Spleen (tissue), 11 donors: Measurements from ENCODE around the gene MRC2. TPM values are rescaled to one million over a fixed set of nuclear protein-coding genes. Genes with fewer than 3 reads are reported as not detected.

Experiments used
- DNase-seq: peaks from one replicate; pipeline ENCODE4 v3.0.0-alpha.2; 2020
- H3K27ac ChIP-seq, 8 donors: fragments of 200-600 bp; sonication (generic) in 7 of 8; 1 replicate in 4 of 8; 2 replicates in 4 of 8; pipeline versions ENCODE4 v1.5.0 to v1.8.0; 2016 to 2021; ENCODE audit warnings: inconsistent platforms in 4 of 8, mild to moderate bottlenecking in 4 of 8, moderate library complexity in 1 of 8
- H3K27me3 ChIP-seq, 7 donors: fragments of 200-600 bp; sonication (generic) in 6 of 7; replicated peaks in 1 of 7; 1 replicate in 4 of 7; 2 replicates in 3 of 7; pipeline versions ENCODE4 v1.5.0 to v1.8.0; 2016 to 2021; ENCODE audit warnings: inconsistent platforms in 3 of 7, mild to moderate bottlenecking in 1 of 7
- H3K36me3 ChIP-seq, 6 donors: fragments of 200-600 bp; sonication (generic) in 5 of 6; 1 replicate in 4 of 6; 2 replicates in 2 of 6; pipeline versions ENCODE4 v1.5.0 to v1.8.0; 2016 to 2021; ENCODE audit warnings: inconsistent platforms in 2 of 6
- H3K4me1 ChIP-seq, 6 donors: fragments of 200-600 bp; sonication (generic) in 5 of 6; 1 replicate in 3 of 6; 2 replicates in 3 of 6; pipeline versions ENCODE4 v1.5.0 to v1.8.0; 2016 to 2021; ENCODE audit warnings: inconsistent platforms in 3 of 6
- H3K4me3 ChIP-seq, 8 donors: fragments of 200-600 bp; sonication (generic) in 7 of 8; 1 replicate in 4 of 8; 2 replicates in 4 of 8; pipeline versions ENCODE4 v1.5.0 to v1.8.0; 2016 to 2021; ENCODE audit warnings: inconsistent platforms in 4 of 8, mild to moderate bottlenecking in 4 of 8, moderate library complexity in 2 of 8
- H3K9me3 ChIP-seq, 8 donors: fragments of 200-600 bp; sonication (generic) in 7 of 8; 1 replicate in 4 of 8; 2 replicates in 4 of 8; pipeline versions ENCODE4 v1.5.0 to v1.8.0; 2016 to 2021; ENCODE audit warnings: inconsistent platforms in 4 of 8
- CTCF ChIP-seq, 11 experiments: fragments of 200-600 bp in 7 of 11; fragments of 450-650 bp in 4 of 11; sonication (generic) in 4 of 11; IDR thresholded peaks in 8 of 11; conservative IDR thresholded peaks in 3 of 11; 1 replicate in 7 of 11; 2 replicates in 4 of 11; pipeline versions ENCODE4 v1.4.0 to v1.8.0; 2016 to 2021; ENCODE audit warnings: antibody characterized with exemption in 11 of 11, inconsistent platforms in 4 of 11, mild to moderate bottlenecking in 1 of 11
- POLR2A ChIP-seq, 3 donors: fragments of 450-650 bp; IDR thresholded peaks; one replicate each; pipeline ENCODE4 v1.5.1; 2017; ENCODE audit warnings: antibody characterized with exemption in 3 of 3, mild to moderate bottlenecking in 1 of 3
- POLR2AphosphoS5 ChIP-seq, 3 donors: sonication (generic); formaldehyde crosslinking; IDR thresholded peaks; one replicate each; pipeline ENCODE4 v1.5.1; 2017; ENCODE audit warnings: antibody characterized with exemption in 3 of 3
- WGBS, 5 donors: extraction: QIAGEN DNeasy Blood & Tissue Kit in 3 of 5; methylation state at CpG; one replicate each; pipeline versions ENCODE4 v1.1.5 to v1.1.7; 2013 to 2018; 5-methylcytosine and 5-hydroxymethylcytosine counted together
- intact Hi-C: fragments of 100-400 bp; cut with DNase I; formaldehyde crosslinking; loops from one replicate; pipeline ENCODE4 v1.15.0; 2023; ENCODE audit warnings: low total_unique reads
- polyA plus RNA-seq, 3 donors: library from polyadenylated mRNA; stranded (reverse); fragments of 200-250 nt; gene quantifications; one replicate each; pipeline ENCODE4 v1.2.1, GENCODE V29; 2013
- total RNA-seq, 7 donors: library from RNA; depleted of rRNA in 3 of 7; stranded (reverse); fragments of >200 nt in 3 of 7; fragmentation: NEBNext Ultra II Directional in 4 of 7; extraction: Animal tissue kit (Norgen Biotek cat#: 25700) in 4 of 7; gene quantifications; one replicate each; pipeline versions ENCODE4 v1.1.0 to v1.2.1, GENCODE V29; 2016 to 2021
- donor health status: healthy with polysubstance abuse.
- donor health status: DM: no; HTN: no; CAD: no; lungs with moderate emphysema.
- donor health status: DM: no; HTN: no; CAD: no.
- donor health status: Bipolar disorder and iron deficiency.
- donor health status: healthy.
- donor health status: DM: no; HTN: no; CAD: no.
- donor health status: DM: yes; HTN: yes; CAD: no.

Gene MRC2
- total and polyA plus RNA-seq, 10 donors = 4.5 to 75.1 (median 38.7) TPM

- DNase-seq = no peak
- no peaks in the 10 kb centered on the region for H3K27me3 ChIP-seq
- H3K27ac ChIP-seq = no peak overlapping the region
- intact Hi-C loops = no loop called here
- no peaks in the 10 kb centered on the region for H3K4me1 ChIP-seq
- H3K4me3 ChIP-seq = no peak overlapping the region
- 90 to 97% (median 93%) methylated on average over 29 to 37 of the region's 37 CpGs for WGBS, 5 donors
- peaks cover 0 to 49% (median 0%) of the 10 kb centered on the region in 6 donors for H3K36me3 ChIP-seq
- no peaks in the 10 kb centered on the region for H3K9me3 ChIP-seq
- TF ChIP-seq POLR2A (IDR thresholded peaks at IDR 0.05) (no peak), CTCF (IDR thresholded peaks at IDR 0.05 in 8 of 11, conservative IDR thresholded peaks at IDR 0.05 in 3 of 11) (no peak), POLR2AphosphoS5 (IDR thresholded peaks at IDR 0.05) (no peak)
Measured at GRCh38 chr17:62679866-62680377, 52.5 kb downstream of the MRC2 start.

- Histone ChIP-seq H3K4me3 (no peak overlapping the region), H3K36me3 (peaks cover 0 to 45% (median 0%) of the 10 kb centered on the region in 6 donors), H3K4me1 (no peaks in the 10 kb centered on the region), H3K27me3 (no peaks in the 10 kb centered on the region), H3K27ac (no peak overlapping the region), H3K9me3 (no peaks in the 10 kb centered on the region)
- TF ChIP-seq CTCF (IDR thresholded peaks at IDR 0.05 in 8 of 11, conservative IDR thresholded peaks at IDR 0.05 in 3 of 11) (no peak), POLR2AphosphoS5 (IDR thresholded peaks at IDR 0.05) (no peak), POLR2A (IDR thresholded peaks at IDR 0.05) (no peak)
- DNase-seq = peak; percentile 51
- WGBS, 5 donors = 87 to 94% (median 90%) methylated on average over 28 to 36 of the region's 36 CpGs
- intact Hi-C loops = no loop called here
Measured at GRCh38 chr17:62680541-62681052, 53.1 kb downstream of the MRC2 start.

GRCh38 chr17:62681061-62681938 is 53.8 kb downstream of the MRC2 start:
- Histone ChIP-seq H3K4me3 (no peak overlapping the region), H3K4me1 (no peaks in the 10 kb centered on the region), H3K27me3 (no peaks in the 10 kb centered on the region), H3K9me3 (no peaks in the 10 kb centered on the region), H3K36me3 (peaks cover 0 to 38% (median 0%) of the 10 kb centered on the region in 6 donors), H3K27ac (no peak overlapping the region)
- intact Hi-C loops = no loop called here
- no peak for TF ChIP-seq POLR2AphosphoS5 (IDR thresholded peaks at IDR 0.05)
- no peak for TF ChIP-seq CTCF (IDR thresholded peaks at IDR 0.05 in 8 of 11, conservative IDR thresholded peaks at IDR 0.05 in 3 of 11)
- TF ChIP-seq POLR2A (IDR thresholded peaks at IDR 0.05) = no peak
- 89 to 95% (median 90%) methylated on average over 16 to 17 of the region's 17 CpGs for WGBS, 5 donors
- no peak for DNase-seq

GRCh38 chr17:62681939-62682381 is 54.5 kb downstream of the MRC2 start:
- no peaks in the 10 kb centered on the region for H3K9me3 ChIP-seq
- no peak overlapping the region for H3K27ac ChIP-seq
- peak; percentile 59 for DNase-seq
- H3K27me3 ChIP-seq = no peaks in the 10 kb centered on the region
- no peak overlapping the region for H3K4me3 ChIP-seq
- TF ChIP-seq POLR2A (IDR thresholded peaks at IDR 0.05) (no peak), POLR2AphosphoS5 (IDR thresholded peaks at IDR 0.05) (no peak), CTCF (IDR thresholded peaks at IDR 0.05 in 8 of 11, conservative IDR thresholded peaks at IDR 0.05 in 3 of 11) (no peak)
- peaks cover 0 to 38% (median 0%) of the 10 kb centered on the region in 6 donors for H3K36me3 ChIP-seq
- intact Hi-C loops = no loop called here
- 93 to 96% (median 94%) methylated on average over 6 to 8 of the region's 8 CpGs for WGBS, 5 donors
- H3K4me1 ChIP-seq = no peaks in the 10 kb centered on the region
